SU-DHL-6 (cell line): ENCODE results near the gene EDDM13.
A peak's percentile ranks its signal among the peaks of the same experiment; 100 is the strongest.

Source experiments
- H2AFZ ChIP-seq: fragments of 200-600 bp; sonication (generic); 2 replicates; pipeline ENCODE4 v1.6.1; 2014; ENCODE audit warnings: low read depth, mild to moderate bottlenecking, moderate library complexity, mixed read lengths, antibody characterized with exemption, low read length; ENCODE audit not compliant: severe bottlenecking
- H3F3A ChIP-seq: fragments of 200-600 bp; shearing (Covaris generic); 2 replicates; pipeline ENCODE4 v1.6.0; 2016; ENCODE audit warnings: antibody characterized with exemption, mild to moderate bottlenecking; ENCODE audit not compliant: insufficient read depth
- H3K27ac ChIP-seq: fragments of 200-600 bp; sonication (generic); 2 replicates; pipeline ENCODE4 v1.5.1; 2016; ENCODE audit warnings: low read depth, mild to moderate bottlenecking, low read length, moderate library complexity, mixed read lengths
- H3K27me3 ChIP-seq: fragments of 200-600 bp; sonication (generic), shearing (Covaris generic); 2 replicates; pipeline ENCODE4 v1.6.0; 2014; ENCODE audit warnings: mild to moderate bottlenecking, low read length
- H3K36me3 ChIP-seq: fragments of 200-600 bp; sonication (generic); 2 replicates; pipeline ENCODE4 v1.6.1; 2014; ENCODE audit warnings: mild to moderate bottlenecking, low read length, mixed read lengths
- H3K4me2 ChIP-seq: fragments of 300-600, 200-600 bp; shearing (Covaris generic), sonication (generic); 2 replicates; pipeline ENCODE4 v1.6.0; 2014; ENCODE audit warnings: low read length, low read depth, mild to moderate bottlenecking; ENCODE audit not compliant: poor library complexity, severe bottlenecking
- H3K4me3 ChIP-seq: fragments of 200-600 bp; sonication (generic); 2 replicates; pipeline ENCODE4 v1.5.1; 2014; ENCODE audit warnings: antibody characterized with exemption, low read length, mild to moderate bottlenecking, mixed read lengths; ENCODE audit not compliant: insufficient read depth, poor library complexity, severe bottlenecking
- H3K79me2 ChIP-seq: fragments of 200-600 bp; sonication (generic); 2 replicates; pipeline ENCODE4 v1.6.1; 2014; ENCODE audit warnings: mild to moderate bottlenecking, low read length, moderate library complexity; ENCODE audit not compliant: insufficient read depth
- H3K9ac ChIP-seq: fragments of 200-600 bp; sonication (generic); 2 replicates; pipeline ENCODE4 v1.7.0; 2014; ENCODE audit warnings: mild to moderate bottlenecking, low read length
- H3K9me2 ChIP-seq: fragments of 200-600 bp; sonication (generic); replicated peaks from 2 replicates; pipeline ENCODE4 v1.6.1; 2014; ENCODE audit warnings: low read length; ENCODE audit not compliant: insufficient read depth
- H3K9me3 ChIP-seq: fragments of 200-600 bp; sonication (generic); 2 replicates; pipeline ENCODE4 v1.6.1; 2014; ENCODE audit warnings: low read length, mixed read lengths; ENCODE audit not compliant: insufficient read depth
- H4K20me1 ChIP-seq: fragments of 200-600 bp; sonication (generic); 2 replicates; pipeline ENCODE4 v1.6.1; 2014; ENCODE audit warnings: low read depth, mild to moderate bottlenecking, antibody characterized with exemption, low read length, moderate library complexity, mixed read lengths
- EZH2phosphoT487 ChIP-seq: fragments of 200-600 bp; sonication (generic), shearing (Covaris generic); conservative IDR thresholded peaks from 2 replicates; pipeline ENCODE4 v1.6.1; 2018; ENCODE audit warnings: mild to moderate bottlenecking, antibody characterized with exemption, low read length, moderate library complexity, mixed read lengths
- TF ChIP-seq, protein P1 (sequence below): fragments of 200-600 bp; sonication (generic); IDR thresholded peaks from one replicate; pipeline ENCODE4 v1.5.1; 2017; ENCODE audit warnings: antibody characterized with exemption, mild to moderate bottlenecking, low read length, moderate library complexity; ENCODE audit not compliant: insufficient read depth, poor library complexity, severe bottlenecking

The EDDM13 gene

DNA sequence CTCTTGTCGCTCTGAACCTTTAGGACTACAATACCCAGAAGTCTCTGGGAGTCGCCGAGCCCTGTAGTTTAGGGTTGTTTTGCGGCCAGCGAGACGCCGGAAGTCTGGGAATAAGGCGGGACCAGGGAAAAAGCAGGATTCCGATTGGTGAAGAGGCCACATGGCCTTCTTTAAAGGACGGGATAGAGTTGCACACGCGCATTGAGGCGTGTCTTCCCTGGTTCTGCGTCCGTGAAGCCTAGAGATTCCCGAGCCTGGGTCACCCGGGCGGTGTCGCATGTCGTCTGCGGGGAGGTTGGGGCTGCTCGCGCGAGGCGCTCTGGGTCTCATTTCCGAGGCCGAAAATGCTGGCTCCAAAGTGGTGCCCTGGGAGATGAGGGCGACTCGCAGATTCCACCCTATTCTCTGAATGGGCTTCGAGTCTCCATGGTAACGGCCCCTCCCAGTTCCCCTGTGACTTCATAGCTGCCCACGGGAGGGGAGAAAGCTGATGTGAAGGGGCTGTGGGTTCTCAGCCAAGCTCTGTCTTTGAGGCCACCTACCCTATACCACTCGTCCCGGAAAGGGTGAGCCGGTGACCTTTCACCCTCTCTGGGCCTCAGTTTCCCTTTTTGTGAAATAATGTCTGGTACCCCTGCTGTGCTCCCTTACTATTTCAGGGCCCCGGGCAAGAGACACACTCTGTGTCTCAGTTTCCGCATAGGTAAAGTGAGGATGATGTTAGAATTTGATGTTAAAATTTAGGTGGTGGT is 42.7 kb downstream of the EDDM13 start:
- peak overlapping the region; percentile 89 for H3K27ac ChIP-seq

DNA sequence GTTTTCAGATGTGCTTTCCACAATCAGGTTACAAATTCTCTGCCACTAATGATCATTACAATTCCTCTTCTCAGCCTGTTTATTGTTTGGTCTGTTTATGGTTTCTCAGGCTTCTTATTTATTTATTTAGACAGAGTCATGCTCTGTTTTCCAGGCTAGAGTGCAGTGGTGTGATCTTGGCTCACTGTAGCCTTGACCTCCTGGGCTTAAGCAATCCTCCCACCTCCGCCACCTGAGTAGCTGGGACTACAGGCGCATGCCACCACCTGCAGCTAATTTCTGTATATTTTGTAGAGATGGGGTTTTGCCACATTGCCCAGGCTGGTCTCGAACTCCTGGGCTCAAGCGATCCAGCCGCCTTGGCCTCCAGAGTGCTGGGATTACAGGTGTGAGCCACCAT is 44.2 kb downstream of the EDDM13 start:
- no peak overlapping the region for H3K4me2 ChIP-seq
- H3K79me2 ChIP-seq = no peaks in the 10 kb centered on the region
- no peak overlapping the region for H2AFZ ChIP-seq
- no peaks in the 10 kb centered on the region for H3K27me3 ChIP-seq
- no peaks in the 10 kb centered on the region for H3K36me3 ChIP-seq
- H3K27ac ChIP-seq = no peak overlapping the region
- no peak for TF ChIP-seq EZH2phosphoT487
- TF ChIP-seq, protein P1, sequence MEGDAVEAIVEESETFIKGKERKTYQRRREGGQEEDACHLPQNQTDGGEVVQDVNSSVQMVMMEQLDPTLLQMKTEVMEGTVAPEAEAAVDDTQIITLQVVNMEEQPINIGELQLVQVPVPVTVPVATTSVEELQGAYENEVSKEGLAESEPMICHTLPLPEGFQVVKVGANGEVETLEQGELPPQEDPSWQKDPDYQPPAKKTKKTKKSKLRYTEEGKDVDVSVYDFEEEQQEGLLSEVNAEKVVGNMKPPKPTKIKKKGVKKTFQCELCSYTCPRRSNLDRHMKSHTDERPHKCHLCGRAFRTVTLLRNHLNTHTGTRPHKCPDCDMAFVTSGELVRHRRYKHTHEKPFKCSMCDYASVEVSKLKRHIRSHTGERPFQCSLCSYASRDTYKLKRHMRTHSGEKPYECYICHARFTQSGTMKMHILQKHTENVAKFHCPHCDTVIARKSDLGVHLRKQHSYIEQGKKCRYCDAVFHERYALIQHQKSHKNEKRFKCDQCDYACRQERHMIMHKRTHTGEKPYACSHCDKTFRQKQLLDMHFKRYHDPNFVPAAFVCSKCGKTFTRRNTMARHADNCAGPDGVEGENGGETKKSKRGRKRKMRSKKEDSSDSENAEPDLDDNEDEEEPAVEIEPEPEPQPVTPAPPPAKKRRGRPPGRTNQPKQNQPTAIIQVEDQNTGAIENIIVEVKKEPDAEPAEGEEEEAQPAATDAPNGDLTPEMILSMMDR = no peak
- no peaks in the 10 kb centered on the region for H4K20me1 ChIP-seq
- no peaks in the 10 kb centered on the region for H3F3A ChIP-seq
- H3K9me2 ChIP-seq = no peaks in the 10 kb centered on the region
- H3K4me3 ChIP-seq = no peak overlapping the region
- H3K9me3 ChIP-seq = no peaks in the 10 kb centered on the region
- no peak overlapping the region for H3K9ac ChIP-seq

More for the DNA sequence above, 42.7 kb downstream of the EDDM13 start:
- Histone ChIP-seq H3K9me2 (no peaks in the 10 kb centered on the region), H3F3A (no peaks in the 10 kb centered on the region; the same call in 1 of the 2 replicates), H3K36me3 (no peaks in the 10 kb centered on the region), H4K20me1 (no peaks in the 10 kb centered on the region), H3K27me3 (no peaks in the 10 kb centered on the region), H3K4me2 (peak overlapping the region; percentile 70), H3K4me3 (peak overlapping the region; percentile 97), H2AFZ (peak overlapping the region; percentile 90), H3K9me3 (no peaks in the 10 kb centered on the region), H3K79me2 (no peaks in the 10 kb centered on the region), H3K9ac (peak overlapping the region; percentile 67)
- TF ChIP-seq, protein P1 = no peak
- TF ChIP-seq EZH2phosphoT487 = no peak

DNA sequence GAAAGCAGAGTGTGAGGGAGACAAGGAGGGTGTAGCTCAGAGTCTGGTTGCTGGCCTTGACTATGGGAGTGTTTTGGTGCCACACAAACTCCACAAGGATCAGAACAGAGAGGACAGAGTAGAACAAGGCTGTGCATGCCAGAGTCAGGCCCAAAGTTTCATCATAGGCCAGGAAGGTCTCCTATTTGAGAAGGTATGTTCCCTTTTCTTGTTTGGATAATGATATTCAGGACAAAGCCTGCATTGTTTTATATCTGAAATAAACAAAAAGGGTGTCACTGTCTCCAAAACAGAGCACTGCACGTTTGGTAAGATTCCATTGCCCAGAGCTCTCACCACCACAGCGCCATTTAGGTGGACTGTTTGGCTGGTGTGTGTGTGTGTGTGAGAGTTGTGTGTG is 45.2 kb downstream of the EDDM13 start:
- TF ChIP-seq, protein P1 = no peak
- no peak for TF ChIP-seq EZH2phosphoT487
- H4K20me1 ChIP-seq = no peaks in the 10 kb centered on the region
- H3K27me3 ChIP-seq = no peaks in the 10 kb centered on the region
- no peaks in the 10 kb centered on the region for H3K9me3 ChIP-seq
- no peak overlapping the region for H3K27ac ChIP-seq
- H3K9me2 ChIP-seq = no peaks in the 10 kb centered on the region
- no peaks in the 10 kb centered on the region for H3K79me2 ChIP-seq
- no peak overlapping the region for H2AFZ ChIP-seq
- H3K9ac ChIP-seq = no peak overlapping the region
- no peaks in the 10 kb centered on the region for H3F3A ChIP-seq
- H3K4me2 ChIP-seq = no peak overlapping the region
- H3K4me3 ChIP-seq = no peak overlapping the region
- H3K36me3 ChIP-seq = no peaks in the 10 kb centered on the region
